Adipocyte (in vitro differentiated cells): ENCODE results near the gene TBX1.
"Not testable (repeated sequence)": the region's sequence is repeated elsewhere in the genome, so short reads cannot be mapped to it uniquely, and the experiment has no call there.

Experiments
- DNase-seq: peaks from one replicate; pipeline ENCODE4 v3.0.0-alpha.2; 2015; ENCODE audit warnings: low read depth
- H3K27me3 ChIP-seq: replicated peaks from 2 replicates; pipeline ENCODE4 v1.7.0; 2013; ENCODE audit warnings: mild to moderate bottlenecking, low read length, moderate library complexity; ENCODE audit not compliant: control insufficient read depth, insufficient read depth
- H3K36me3 ChIP-seq: 2 replicates; pipeline ENCODE4 v1.7.0; 2013; ENCODE audit warnings: low read length, mild to moderate bottlenecking, moderate library complexity; ENCODE audit not compliant: control insufficient read depth, insufficient read depth, severe bottlenecking
- H3K4me1 ChIP-seq: 2 replicates; pipeline ENCODE4 v1.7.0; 2013; ENCODE audit warnings: mild to moderate bottlenecking, low read length, moderate library complexity; ENCODE audit not compliant: control insufficient read depth, insufficient read depth
- H3K4me3 ChIP-seq: 2 replicates; pipeline ENCODE4 v1.7.0; 2013; ENCODE audit warnings: mild to moderate bottlenecking, low read length, moderate library complexity
- H3K9ac ChIP-seq: 2 replicates; pipeline ENCODE4 v1.7.0; 2013; ENCODE audit warnings: mild to moderate bottlenecking, low read length, moderate library complexity
- H3K9me3 ChIP-seq: 2 replicates; pipeline ENCODE4 v1.7.0; 2013; ENCODE audit warnings: mild to moderate bottlenecking, low read length, moderate library complexity; ENCODE audit not compliant: control insufficient read depth

The TBX1 gene

DNA sequence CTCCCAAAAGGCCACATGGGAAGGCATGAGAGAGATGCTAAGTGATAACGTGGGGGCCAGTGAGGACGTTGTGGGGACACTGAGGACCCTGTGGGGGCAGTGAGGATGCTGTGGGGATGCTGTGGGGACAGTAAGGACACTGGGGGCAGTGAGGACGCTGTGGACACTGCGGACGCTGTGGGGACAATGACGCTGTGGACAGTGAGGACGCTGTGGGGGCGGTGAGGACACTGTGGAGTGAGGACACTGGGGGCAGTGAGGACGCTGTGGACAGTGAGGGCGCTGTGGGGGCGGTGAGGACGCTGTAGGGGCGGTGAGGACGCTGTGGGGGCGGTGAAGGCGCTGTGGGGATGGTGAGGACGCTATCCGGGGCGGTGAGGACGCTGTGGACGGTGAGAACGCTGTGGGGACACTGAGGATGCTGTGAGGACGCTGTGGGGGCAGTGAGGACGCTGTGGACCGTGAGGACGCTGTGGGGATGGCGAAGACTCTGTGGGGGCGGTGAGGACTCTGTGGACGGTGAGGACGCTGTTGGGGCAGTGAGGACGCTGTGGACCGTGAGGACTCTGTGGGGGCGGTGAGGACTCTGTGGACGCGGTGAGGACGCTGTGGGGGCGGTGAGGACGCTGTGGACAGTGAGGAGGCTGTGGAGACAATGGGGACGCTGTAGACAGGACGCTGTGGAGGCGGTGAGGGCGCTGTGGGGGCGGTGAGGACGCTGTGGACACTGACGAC is 35.5 kb upstream of the TBX1 start:
- H3K9ac ChIP-seq = no peak overlapping the region
- H3K9me3 ChIP-seq = no peaks in the 10 kb centered on the region
- H3K4me1 ChIP-seq = no peaks in the 10 kb centered on the region
- no peak overlapping the region for H3K4me3 ChIP-seq
- peaks cover 5% of the 10 kb centered on the region for H3K27me3 ChIP-seq
- no peaks in the 10 kb centered on the region for H3K36me3 ChIP-seq
- DNase-seq = no peak

DNA sequence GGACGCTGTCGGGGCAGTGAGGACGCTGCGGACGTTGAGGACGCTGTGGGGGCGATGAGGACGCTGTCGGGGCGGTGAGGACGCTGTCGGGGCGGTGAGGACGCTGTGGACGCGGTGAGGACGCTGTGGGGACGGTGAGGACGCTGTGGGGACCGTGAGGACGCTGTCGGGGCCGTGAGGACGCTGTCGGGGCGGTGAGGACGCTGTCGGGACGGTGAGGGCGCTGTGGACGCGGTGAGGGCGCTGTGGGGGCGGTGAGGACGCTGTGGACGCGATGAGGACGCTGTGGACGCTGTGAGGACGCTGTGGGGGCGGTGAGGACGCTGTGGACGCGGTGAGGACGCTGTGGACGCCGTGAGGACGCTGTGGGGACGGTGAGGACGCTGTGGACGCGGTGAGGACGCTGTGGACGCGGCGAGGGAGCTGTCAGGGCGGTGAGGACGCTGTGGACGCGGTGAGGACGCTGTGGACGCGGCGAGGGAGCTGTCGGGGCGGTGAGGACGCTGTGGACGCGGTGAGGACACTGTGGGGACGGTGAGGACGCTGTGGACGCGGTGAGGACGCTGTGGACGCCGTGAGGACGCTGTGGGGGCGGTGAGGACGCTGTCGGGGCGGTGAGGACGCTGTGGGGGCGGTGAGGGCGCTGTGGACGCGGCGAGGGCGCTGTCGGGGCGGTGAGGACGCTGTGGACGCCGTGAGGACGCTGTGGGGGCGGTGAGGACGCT is 34.4 kb upstream of the TBX1 start:
- H3K4me3 ChIP-seq, H3K27me3 ChIP-seq, H3K36me3 ChIP-seq, DNase-seq, H3K9ac ChIP-seq, H3K4me1 ChIP-seq, H3K9me3 ChIP-seq: not testable (repeated sequence)

DNA sequence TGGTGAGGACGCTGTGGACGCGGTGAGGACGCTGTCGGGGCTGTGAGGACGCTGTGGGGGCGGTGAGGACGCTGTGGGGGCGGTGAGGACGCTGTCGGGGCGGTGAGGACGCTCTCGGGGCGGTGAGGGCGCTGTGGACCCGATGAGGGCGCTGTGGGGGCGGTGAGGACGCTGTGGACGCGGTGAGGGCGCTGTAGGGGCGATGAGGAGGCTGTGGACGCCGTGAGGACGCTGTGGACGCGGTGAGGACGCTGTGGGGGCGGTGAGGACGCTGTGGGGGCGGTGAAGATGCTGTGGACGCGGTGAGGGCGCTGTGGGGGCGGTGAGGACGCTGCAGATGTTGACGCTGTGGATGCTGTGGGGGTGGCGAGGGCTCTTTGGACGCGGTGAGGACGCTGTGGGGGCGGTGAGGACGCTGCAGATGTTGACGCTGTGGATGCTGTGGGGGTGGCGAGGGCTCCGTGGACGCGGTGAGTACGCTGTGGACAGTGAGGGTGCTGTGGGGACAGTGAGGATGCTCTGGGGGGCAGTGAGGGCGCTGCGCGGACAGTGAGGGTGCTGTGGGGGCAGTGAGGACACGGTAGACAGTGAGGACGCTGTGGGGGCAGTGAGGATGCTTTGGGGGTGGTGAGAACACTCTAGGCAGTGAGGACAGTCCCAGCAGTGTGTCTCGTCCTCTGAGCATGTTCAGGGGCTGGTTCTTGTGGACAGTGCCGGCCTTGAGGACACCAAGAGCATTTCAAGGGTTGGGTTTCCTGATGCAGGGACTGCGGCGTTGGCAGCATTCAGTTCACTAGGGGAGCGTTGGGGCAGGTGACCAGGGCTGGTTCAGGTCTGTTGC is 33.0 kb upstream of the TBX1 start:
- Histone ChIP-seq H3K4me1 (no peaks in the 10 kb centered on the region), H3K9ac (no peak overlapping the region), H3K27me3 (peaks cover 5% of the 10 kb centered on the region), H3K9me3 (no peaks in the 10 kb centered on the region), H3K36me3 (no peaks in the 10 kb centered on the region), H3K4me3 (no peak overlapping the region)
- DNase-seq = no peak

DNA sequence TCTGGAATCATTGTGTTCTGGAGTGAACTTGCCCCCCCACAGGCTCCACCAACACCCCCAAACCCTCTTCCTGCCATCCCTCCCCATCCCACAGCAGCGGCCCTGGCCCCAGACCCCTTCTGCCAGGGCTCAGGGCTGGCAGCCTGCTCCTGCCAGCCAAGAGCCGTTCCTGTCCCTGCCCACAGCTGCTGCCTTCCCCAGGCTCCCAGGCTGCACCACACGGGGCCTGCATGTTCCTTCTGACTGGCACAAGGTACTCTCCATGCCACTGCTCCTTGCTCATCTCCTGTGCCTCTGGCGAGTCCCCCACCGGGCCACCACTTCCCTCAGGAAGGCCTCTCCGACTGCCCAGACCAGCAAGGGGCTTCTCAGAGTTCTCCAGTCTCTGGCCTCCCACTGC is 32.3 kb upstream of the TBX1 start:
- Histone ChIP-seq H3K4me1 (no peaks in the 10 kb centered on the region), H3K9ac (no peak overlapping the region), H3K36me3 (no peaks in the 10 kb centered on the region), H3K4me3 (no peak overlapping the region), H3K9me3 (no peaks in the 10 kb centered on the region), H3K27me3 (peaks cover 5% of the 10 kb centered on the region)
- no peak for DNase-seq

GRCh38 chr22:19728836-19729235 is 31.7 kb upstream of the TBX1 start:
- DNase-seq = no peak
- H3K4me3 ChIP-seq = no peak overlapping the region
- no peak overlapping the region for H3K9ac ChIP-seq
- no peaks in the 10 kb centered on the region for H3K9me3 ChIP-seq
- H3K4me1 ChIP-seq = no peaks in the 10 kb centered on the region
- H3K36me3 ChIP-seq = no peaks in the 10 kb centered on the region
- peaks cover 5% of the 10 kb centered on the region for H3K27me3 ChIP-seq

DNA sequence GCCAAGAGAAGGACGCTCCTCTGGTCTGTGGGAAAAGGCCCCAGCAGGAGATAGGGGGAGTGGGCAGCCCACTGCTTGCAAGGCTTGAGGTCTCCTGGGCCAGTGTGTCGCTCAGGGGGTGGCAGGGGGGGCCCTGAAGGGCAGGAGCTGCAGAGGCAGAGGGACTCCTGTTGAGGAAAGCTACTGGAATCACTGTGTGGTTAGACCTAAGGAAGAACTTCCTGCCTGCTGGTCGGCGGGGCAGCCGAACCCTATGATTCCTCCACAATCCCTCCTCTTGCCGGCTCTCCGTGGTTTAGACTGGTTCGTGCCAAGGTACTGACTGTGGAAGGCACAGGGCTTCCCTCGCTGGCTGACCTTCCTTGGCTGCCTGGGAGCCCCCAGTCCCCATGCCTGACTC is 31.1 kb upstream of the TBX1 start:
- no peaks in the 10 kb centered on the region for H3K9me3 ChIP-seq
- H3K36me3 ChIP-seq = no peaks in the 10 kb centered on the region
- DNase-seq = no peak
- H3K9ac ChIP-seq = no peak overlapping the region
- peaks cover 5% of the 10 kb centered on the region for H3K27me3 ChIP-seq
- H3K4me1 ChIP-seq = no peaks in the 10 kb centered on the region
- H3K4me3 ChIP-seq = no peak overlapping the region

- DNase-seq = no peak
- no peak overlapping the region for H3K4me3 ChIP-seq
- no peaks in the 10 kb centered on the region for H3K4me1 ChIP-seq
- no peaks in the 10 kb centered on the region for H3K36me3 ChIP-seq
- peaks cover 5% of the 10 kb centered on the region for H3K27me3 ChIP-seq
- H3K9ac ChIP-seq = peak overlapping the region; percentile 71
- H3K9me3 ChIP-seq = no peaks in the 10 kb centered on the region
Measured at GRCh38 chr22:19730198-19730597, 30.4 kb upstream of the TBX1 start.

GRCh38 chr22:19730655-19731360 is 29.8 kb upstream of the TBX1 start:
- H3K27me3 ChIP-seq = peaks cover 5% of the 10 kb centered on the region
- H3K4me3 ChIP-seq = peak overlapping the region; percentile 63

GRCh38 chr22:19731361-19732135 is 29.0 kb upstream of the TBX1 start:
- no peak overlapping the region for H3K9ac ChIP-seq
- peaks cover 11% of the 10 kb centered on the region for H3K27me3 ChIP-seq
- H3K36me3 ChIP-seq = no peaks in the 10 kb centered on the region
- no peak for DNase-seq
- no peaks in the 10 kb centered on the region for H3K4me1 ChIP-seq
- H3K9me3 ChIP-seq = no peaks in the 10 kb centered on the region
- no peak overlapping the region for H3K4me3 ChIP-seq

More at GRCh38 chr22:19730655-19731360, 29.8 kb upstream of the TBX1 start:
- Histone ChIP-seq H3K4me1 (no peaks in the 10 kb centered on the region), H3K9me3 (no peaks in the 10 kb centered on the region), H3K36me3 (no peaks in the 10 kb centered on the region), H3K9ac (peak overlapping the region; percentile 71)
- peak; percentile 91 for DNase-seq

DNA sequence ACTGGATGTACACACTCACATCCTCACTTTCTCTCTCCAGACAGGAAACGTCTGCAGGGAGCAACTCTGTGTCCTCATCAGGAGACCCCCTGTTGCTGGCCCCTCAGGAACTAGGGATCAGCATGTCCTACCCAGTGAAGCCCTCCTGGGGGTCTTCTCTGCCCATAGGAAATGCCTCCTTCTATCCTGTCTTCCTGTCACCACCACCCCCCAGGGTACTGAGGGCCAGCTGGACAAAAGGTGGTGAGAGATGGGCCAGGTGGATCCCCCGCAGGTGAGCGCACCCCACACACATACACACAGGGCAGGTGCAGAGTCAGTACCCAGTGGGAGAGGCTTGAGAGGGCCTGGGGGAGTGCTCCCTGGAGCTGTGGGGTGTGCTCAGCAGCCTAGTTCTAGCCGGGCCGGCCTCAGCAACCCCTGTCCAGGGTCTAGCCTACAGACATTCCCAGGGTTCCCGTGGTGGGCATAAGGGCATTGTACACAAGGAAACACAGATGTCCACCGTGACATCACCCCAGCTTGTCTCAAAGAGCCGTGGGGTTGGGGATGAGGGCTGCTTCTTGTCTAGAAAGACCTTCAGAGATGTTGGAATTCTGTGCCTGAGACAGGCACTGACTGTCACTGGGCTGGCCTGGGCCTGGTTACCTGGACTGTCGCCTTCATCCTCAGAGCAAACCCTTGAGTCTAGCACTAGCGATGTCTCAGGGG is 28.0 kb upstream of the TBX1 start:
- DNase-seq = no peak
- H3K4me1 ChIP-seq = no peaks in the 10 kb centered on the region
- peaks cover 19% of the 10 kb centered on the region for H3K27me3 ChIP-seq
- H3K9me3 ChIP-seq = no peaks in the 10 kb centered on the region
- H3K4me3 ChIP-seq = no peak overlapping the region
- no peaks in the 10 kb centered on the region for H3K36me3 ChIP-seq
- H3K9ac ChIP-seq = no peak overlapping the region
